GM12872 (cell line): Measurements from ENCODE around the gene CR1.
A peak's percentile ranks its signal among the peaks of the same experiment; 100 is the strongest.

Experiments
- TF ChIP-seq, protein P1 (sequence below): IDR thresholded peaks from 3 replicates; pipeline ENCODE4 v1.5.1; 2011; ENCODE audit warnings: low read depth, mild to moderate bottlenecking, low read length, moderate library complexity; ENCODE audit not compliant: insufficient read depth

CR1 gene

DNA sequence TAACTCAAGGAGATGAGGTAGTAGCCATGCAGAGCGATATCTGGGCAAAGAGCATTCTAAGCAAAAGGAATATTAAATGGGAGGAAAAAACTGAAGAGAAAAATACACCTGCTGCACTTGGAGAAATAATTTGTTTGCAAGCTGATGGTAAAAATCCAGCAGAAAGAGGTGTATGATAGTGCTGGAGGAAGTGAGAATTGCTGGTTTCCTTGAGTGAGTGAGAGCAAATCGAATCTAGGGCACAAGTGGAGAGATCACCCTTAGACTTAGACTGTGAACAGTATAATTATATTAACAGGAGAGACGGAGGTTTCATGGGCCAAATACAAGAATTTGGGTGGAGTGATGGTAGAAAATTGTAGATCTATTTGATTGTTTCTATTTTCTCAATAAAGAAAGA lies 2.7 kb upstream of the CR1 start:
- TF ChIP-seq, protein P1, sequence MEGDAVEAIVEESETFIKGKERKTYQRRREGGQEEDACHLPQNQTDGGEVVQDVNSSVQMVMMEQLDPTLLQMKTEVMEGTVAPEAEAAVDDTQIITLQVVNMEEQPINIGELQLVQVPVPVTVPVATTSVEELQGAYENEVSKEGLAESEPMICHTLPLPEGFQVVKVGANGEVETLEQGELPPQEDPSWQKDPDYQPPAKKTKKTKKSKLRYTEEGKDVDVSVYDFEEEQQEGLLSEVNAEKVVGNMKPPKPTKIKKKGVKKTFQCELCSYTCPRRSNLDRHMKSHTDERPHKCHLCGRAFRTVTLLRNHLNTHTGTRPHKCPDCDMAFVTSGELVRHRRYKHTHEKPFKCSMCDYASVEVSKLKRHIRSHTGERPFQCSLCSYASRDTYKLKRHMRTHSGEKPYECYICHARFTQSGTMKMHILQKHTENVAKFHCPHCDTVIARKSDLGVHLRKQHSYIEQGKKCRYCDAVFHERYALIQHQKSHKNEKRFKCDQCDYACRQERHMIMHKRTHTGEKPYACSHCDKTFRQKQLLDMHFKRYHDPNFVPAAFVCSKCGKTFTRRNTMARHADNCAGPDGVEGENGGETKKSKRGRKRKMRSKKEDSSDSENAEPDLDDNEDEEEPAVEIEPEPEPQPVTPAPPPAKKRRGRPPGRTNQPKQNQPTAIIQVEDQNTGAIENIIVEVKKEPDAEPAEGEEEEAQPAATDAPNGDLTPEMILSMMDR, result no peak

DNA sequence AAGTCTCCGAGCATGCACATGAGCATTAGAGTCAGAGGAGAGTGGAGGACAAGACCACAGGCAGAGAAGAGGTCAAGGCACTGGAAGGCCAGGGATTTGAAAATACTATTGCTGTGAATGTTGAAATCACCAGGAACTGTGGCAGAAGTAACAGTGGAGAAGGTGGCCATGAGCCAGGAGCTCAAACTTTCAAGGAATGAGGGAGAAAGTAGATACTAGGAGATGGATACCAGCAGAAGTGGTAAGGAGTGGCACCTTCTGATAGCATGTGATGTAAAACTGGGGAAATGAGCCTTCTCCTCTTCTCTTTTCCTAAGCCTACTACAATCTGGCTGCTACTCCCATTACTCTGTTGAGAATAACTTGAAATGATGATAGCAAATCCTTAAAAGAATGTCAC lies 1.8 kb upstream of the CR1 start:
- TF ChIP-seq, protein P1, result no peak

DNA sequence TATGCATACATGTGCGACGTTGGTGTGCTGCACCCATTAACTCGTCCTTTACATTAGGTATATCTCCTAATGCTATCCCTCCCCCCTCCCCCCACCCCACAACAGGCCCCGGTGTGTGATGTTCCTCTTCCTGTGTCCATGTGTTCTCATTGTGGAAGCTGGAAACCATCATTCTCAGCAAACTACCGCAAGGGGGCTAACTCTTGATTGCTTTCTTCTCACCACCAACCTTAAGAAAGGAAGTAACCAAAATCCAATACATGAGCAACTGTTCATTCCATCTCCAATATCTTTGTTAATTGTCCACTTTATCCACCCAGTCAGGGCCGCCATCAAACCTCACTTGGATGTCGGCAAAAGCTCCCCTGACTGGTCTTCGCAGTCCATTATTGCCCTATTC lies 676 bp upstream of the CR1 start:
- TF ChIP-seq, protein P1, result peak; percentile 30; the same call in 2 of the 3 replicates

DNA sequence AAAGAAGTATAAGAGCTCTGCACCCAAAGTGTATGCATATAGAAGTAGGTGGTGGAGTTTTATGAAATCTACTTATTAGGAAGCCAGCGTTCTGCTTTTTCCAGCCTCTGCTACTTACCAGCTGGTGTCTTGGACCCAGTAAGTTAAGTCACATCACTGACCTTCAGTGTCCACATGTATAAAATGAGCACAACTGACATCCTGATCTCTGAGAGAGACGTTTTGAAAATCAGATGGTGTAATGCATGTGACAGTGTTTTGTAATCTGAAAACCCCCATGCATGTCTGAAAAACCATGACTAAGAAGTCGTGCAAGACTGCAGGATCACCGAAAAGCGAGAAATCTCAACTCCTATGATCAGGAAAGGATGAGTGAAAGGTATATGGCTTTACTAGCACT lies 2.0 kb downstream of the CR1 start:
- TF ChIP-seq, protein P1, result no peak

DNA sequence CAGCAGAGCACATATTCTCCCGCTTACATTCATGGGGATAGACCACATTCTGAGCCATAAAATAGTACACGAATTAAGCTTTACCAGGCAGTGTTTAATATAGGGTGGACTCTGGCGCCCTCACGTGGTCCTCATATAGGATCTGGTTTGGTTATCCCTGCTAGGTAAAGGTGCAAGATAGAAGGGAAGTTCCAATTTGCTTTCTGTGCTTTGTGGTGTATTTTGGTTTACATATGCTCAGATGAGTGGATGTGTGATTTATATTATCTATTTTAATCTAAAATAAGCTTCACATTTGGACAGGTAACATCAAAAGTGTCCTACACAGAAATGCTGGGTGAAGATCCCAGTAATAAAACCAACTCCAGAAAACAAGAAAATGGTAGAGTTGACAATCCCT lies 3.6 kb downstream of the CR1 start:
- TF ChIP-seq, protein P1, result peak; percentile 75

DNA sequence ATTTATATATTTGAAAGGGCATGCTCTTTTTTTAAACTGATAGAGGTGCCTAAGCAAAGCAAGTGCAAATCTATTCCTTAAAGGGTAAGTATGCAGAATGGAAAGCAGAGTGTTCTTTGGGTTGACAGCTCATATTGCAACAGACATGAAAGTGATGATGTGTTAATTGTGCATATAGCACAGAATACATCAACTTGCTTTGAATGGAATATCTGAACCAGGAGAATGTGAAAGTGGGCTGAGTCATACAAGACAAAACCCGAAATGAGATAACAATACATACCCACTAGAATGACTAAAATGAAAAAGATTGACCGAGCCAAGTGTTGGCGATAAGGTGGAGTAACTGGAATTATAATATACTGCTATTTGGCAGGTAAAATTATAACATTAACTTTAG lies 4.3 kb downstream of the CR1 start:
- TF ChIP-seq, protein P1, result no peak

DNA sequence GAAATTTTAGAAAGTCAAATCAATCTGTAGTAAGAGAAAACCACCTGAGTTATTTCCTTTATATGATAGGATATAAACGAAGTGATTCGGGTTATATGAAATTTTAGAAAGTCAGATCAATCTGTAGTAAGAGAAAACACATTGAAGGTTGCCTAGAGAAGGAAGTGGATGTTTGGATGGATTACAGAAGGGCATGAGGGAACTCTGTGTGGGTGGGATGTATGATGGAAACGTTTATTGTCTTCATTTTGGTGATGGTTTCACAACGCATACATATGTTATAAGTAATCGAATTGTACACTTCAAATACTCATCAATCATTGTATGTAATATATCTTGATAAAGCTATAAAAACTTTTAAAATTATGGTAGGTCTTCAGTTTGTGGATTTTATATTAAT lies 5.1 kb downstream of the CR1 start:
- TF ChIP-seq, protein P1, result no peak

DNA sequence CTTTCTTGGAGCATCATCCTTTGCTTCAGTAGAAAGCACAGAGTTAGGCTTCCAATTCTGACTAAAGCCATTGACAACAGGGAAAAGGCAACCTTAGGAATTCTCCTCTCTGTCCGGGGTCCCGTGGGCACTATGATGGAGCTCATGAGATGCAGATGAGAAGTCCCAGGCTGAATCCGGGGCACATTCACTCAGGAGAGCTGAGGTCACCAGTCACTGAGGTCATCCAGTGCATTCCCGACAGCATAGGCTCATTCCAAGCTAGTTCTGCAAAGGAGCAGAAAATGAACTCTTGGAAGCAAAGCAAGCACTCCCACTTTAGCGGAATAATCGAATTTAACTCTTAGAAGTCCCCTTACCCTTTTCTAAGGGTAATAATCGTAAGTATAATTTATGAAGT lies 6.8 kb downstream of the CR1 start:
- TF ChIP-seq, protein P1, result no peak
